Liver (tissue), 9 donors: ENCODE data around the gene MTURN. TPM values are rescaled to one million over a fixed set of nuclear protein-coding genes. Genes with fewer than 3 reads are reported as not detected.

Experiments used
- DNase-seq: peaks from one replicate; pipeline ENCODE4 v3.0.0-alpha.2; 2017; ENCODE audit warnings: low spot score
- H3K27ac ChIP-seq, 2 donors: one replicate each; pipeline ENCODE4 v1.7.0; 2013; ENCODE audit warnings: inconsistent platforms in 2 of 2, low read length in 2 of 2, control low read depth in 1 of 2, low read depth in 1 of 2, mild to moderate bottlenecking in 1 of 2
- H3K27me3 ChIP-seq, 4 donors: one replicate each; pipeline versions ENCODE4 v1.6.1 to v1.7.0; 2013; ENCODE audit warnings: low read length in 3 of 4, inconsistent platforms in 1 of 4, mild to moderate bottlenecking in 1 of 4, moderate library complexity in 1 of 4; ENCODE audit not compliant: control insufficient read depth in 4 of 4, insufficient read depth in 4 of 4
- H3K36me3 ChIP-seq, 4 donors: one replicate each; pipeline versions ENCODE4 v1.6.1 to v1.7.0; 2013; ENCODE audit warnings: low read length in 3 of 4, mild to moderate bottlenecking in 3 of 4, low read depth in 1 of 4, moderate library complexity in 1 of 4; ENCODE audit not compliant: control insufficient read depth in 4 of 4, insufficient read depth in 3 of 4
- H3K4me1 ChIP-seq, 4 donors: one replicate each; pipeline versions ENCODE4 v1.6.1 to v1.7.0; 2013; ENCODE audit warnings: low read length in 3 of 4, mild to moderate bottlenecking in 3 of 4, moderate library complexity in 1 of 4; ENCODE audit not compliant: control insufficient read depth in 4 of 4, insufficient read depth in 4 of 4
- H3K4me3 ChIP-seq, 3 donors: one replicate each; pipeline versions ENCODE4 v1.6.1 to v1.7.0; 2013; ENCODE audit warnings: low read length in 3 of 3, control low read depth in 1 of 3, low read depth in 1 of 3, mild to moderate bottlenecking in 1 of 3
- H3K9ac ChIP-seq, 2 donors: one replicate each; pipeline ENCODE4 v1.7.0; 2013; ENCODE audit warnings: low read length in 2 of 2, mild to moderate bottlenecking in 2 of 2, moderate library complexity in 2 of 2, control low read depth in 1 of 2, low read depth in 1 of 2
- H3K9me3 ChIP-seq, 4 donors: one replicate each; pipeline versions ENCODE4 v1.6.1 to v1.7.0; 2013; ENCODE audit warnings: low read length in 3 of 4; ENCODE audit not compliant: control insufficient read depth in 4 of 4
- EGR1 ChIP-seq, 2 donors: IDR thresholded peaks; 2 replicates each; pipeline ENCODE4 v1.6.1; 2016 to 2018; ENCODE audit warnings: antibody characterized with exemption in 2 of 2, low read depth in 2 of 2
- FOXA1 ChIP-seq: IDR thresholded peaks from 2 replicates; pipeline ENCODE4 v1.6.1; 2016; ENCODE audit warnings: antibody characterized with exemption
- FOXA2 ChIP-seq: IDR thresholded peaks from 2 replicates; pipeline ENCODE4 v1.6.1; 2016; ENCODE audit warnings: antibody characterized with exemption
- GABPA ChIP-seq, 2 donors: IDR thresholded peaks in 1 of 2; conservative IDR thresholded peaks in 1 of 2; 2 replicates each; pipeline ENCODE4 v1.6.1; 2016; ENCODE audit warnings: antibody characterized with exemption in 2 of 2, mild to moderate bottlenecking in 1 of 2, moderate library complexity in 1 of 2
- HNF4A ChIP-seq, 2 donors: conservative IDR thresholded peaks; 2 replicates each; pipeline ENCODE4 v1.6.1; 2016; ENCODE audit warnings: antibody characterized with exemption in 2 of 2, mild to moderate bottlenecking in 2 of 2
- JUND ChIP-seq, 2 donors: IDR thresholded peaks; 2 replicates each; pipeline ENCODE4 v1.6.1; 2016; ENCODE audit warnings: antibody characterized with exemption in 2 of 2
- NR2F2 ChIP-seq: IDR thresholded peaks from 2 replicates; pipeline ENCODE4 v1.6.1; 2016; ENCODE audit warnings: antibody characterized with exemption
- RAD21 ChIP-seq, 2 donors: IDR thresholded peaks; 2 replicates each; pipeline ENCODE4 v1.6.1; 2016; ENCODE audit warnings: antibody characterized with exemption in 2 of 2, mild to moderate bottlenecking in 2 of 2
- RXRA ChIP-seq, 2 donors: IDR thresholded peaks; 2 replicates each; pipeline ENCODE4 v1.6.1; 2017 to 2018; ENCODE audit warnings: antibody characterized with exemption in 2 of 2, mild to moderate bottlenecking in 1 of 2
- SP1 ChIP-seq: IDR thresholded peaks from 2 replicates; pipeline ENCODE4 v1.6.1; 2018; ENCODE audit warnings: antibody characterized with exemption, mild to moderate bottlenecking
- TAF1 ChIP-seq: conservative IDR thresholded peaks from 2 replicates; pipeline ENCODE4 v1.6.1; 2016; ENCODE audit warnings: antibody characterized with exemption, mild to moderate bottlenecking
- YY1 ChIP-seq: IDR thresholded peaks from 2 replicates; pipeline ENCODE4 v1.6.1; 2016; ENCODE audit warnings: antibody characterized with exemption, mild to moderate bottlenecking
- WGBS: extraction: QIAGEN DNeasy Blood & Tissue Kit; methylation state at CpG from one replicate; pipeline ENCODE4 v1.1.7; 2013; 5-methylcytosine and 5-hydroxymethylcytosine counted together
- polyA plus RNA-seq, 2 donors: library from polyadenylated mRNA; stranded (reverse) in 1 of 2; unstranded in 1 of 2; fragments of 200-250 nt in 1 of 2; fragments of >200 nt in 1 of 2; fragmentation: Nextera tagmentation in 1 of 2; extraction: Ambion mirVana in 1 of 2; gene quantifications; one replicate each; pipeline versions ENCODE4 v1.2.1 to v1.2.3, GENCODE V29; 2013 to 2015
- total RNA-seq, 2 donors: library from RNA; depleted of rRNA; stranded (reverse); fragments of >200 nt; gene quantifications; one replicate each; pipeline ENCODE4 v1.2.3, GENCODE V29; 2014
- TF ChIP-seq, protein P1 (sequence below): IDR thresholded peaks from 2 replicates; pipeline ENCODE4 v1.6.1; 2016; ENCODE audit warnings: antibody characterized with exemption
- TF ChIP-seq, protein P2 (sequence below): IDR thresholded peaks from 2 replicates; pipeline ENCODE4 v1.6.1; 2016; ENCODE audit warnings: antibody characterized with exemption
- TF ChIP-seq, protein P3 (sequence below): IDR thresholded peaks from 2 replicates; pipeline ENCODE4 v1.6.1; 2016; ENCODE audit warnings: antibody characterized with exemption, mild to moderate bottlenecking
- TF ChIP-seq, protein P4 (sequence below): fragments of 150-350 bp; IDR thresholded peaks from 2 replicates; pipeline ENCODE4 v1.5.1; 2017; ENCODE audit warnings: improper control_type of control experiment, low read depth, low read length; ENCODE audit not compliant: missing input control
- TF ChIP-seq, protein P5 (sequence below): IDR thresholded peaks from 2 replicates; pipeline ENCODE4 v1.6.1; 2016; ENCODE audit warnings: antibody characterized with exemption
- donor health status: healthy.
- donor health status: healthy.
- donor health status: healthy.
- donor health status: healthy.
- donor health status: healthy.

The MTURN gene
- total and polyA plus RNA-seq, 4 donors = 2.4 to 14.4 (median 6.1) TPM

DNA sequence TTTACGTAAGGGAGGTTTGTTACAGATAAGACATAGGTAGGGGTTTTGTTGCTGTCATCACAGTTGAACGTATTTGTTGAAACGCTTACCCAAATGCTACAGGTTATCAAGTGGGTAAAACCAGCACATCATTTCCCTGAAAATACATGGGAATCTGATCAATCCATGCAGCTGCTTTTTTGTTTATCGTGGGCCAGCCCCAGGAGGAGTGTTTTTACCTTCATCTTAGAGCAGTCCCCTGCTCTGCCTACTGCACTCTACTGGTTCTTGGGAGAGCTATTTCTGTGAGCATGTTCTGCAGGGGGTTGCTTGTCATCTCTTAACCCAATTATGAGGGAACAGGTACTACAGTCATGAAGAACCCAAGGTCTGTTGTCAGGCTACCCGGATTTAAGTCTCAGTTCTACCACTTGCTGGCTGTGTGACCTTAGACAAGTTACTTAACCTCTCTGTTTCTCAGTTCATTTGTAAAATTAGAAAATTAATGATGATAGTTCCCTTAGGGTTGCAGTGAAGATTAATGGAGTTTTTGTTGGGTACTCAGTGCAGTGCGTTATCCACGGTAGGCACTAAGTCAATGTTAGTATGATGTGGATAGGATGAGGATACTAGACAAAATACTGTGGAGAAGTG is 15.0 kb downstream of the MTURN start:
- H3K9ac ChIP-seq = no peak overlapping the region
- no peak overlapping the region for H3K27ac ChIP-seq
- TF ChIP-seq, protein P1, sequence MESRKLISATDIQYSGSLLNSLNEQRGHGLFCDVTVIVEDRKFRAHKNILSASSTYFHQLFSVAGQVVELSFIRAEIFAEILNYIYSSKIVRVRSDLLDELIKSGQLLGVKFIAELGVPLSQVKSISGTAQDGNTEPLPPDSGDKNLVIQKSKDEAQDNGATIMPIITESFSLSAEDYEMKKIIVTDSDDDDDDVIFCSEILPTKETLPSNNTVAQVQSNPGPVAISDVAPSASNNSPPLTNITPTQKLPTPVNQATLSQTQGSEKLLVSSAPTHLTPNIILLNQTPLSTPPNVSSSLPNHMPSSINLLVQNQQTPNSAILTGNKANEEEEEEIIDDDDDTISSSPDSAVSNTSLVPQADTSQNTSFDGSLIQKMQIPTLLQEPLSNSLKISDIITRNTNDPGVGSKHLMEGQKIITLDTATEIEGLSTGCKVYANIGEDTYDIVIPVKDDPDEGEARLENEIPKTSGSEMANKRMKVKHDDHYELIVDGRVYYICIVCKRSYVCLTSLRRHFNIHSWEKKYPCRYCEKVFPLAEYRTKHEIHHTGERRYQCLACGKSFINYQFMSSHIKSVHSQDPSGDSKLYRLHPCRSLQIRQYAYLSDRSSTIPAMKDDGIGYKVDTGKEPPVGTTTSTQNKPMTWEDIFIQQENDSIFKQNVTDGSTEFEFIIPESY = no peak
- TF ChIP-seq YY1 (no peak), FOXA1 (no peak), GABPA (IDR thresholded peaks at IDR 0.05 in 1 of 2, conservative IDR thresholded peaks at IDR 0.05 in 1 of 2) (no peak), TAF1 (no peak), NR2F2 (no peak), JUND (IDR thresholded peaks at IDR 0.05) (no peak), SP1 (no peak)
- TF ChIP-seq, protein P2, sequence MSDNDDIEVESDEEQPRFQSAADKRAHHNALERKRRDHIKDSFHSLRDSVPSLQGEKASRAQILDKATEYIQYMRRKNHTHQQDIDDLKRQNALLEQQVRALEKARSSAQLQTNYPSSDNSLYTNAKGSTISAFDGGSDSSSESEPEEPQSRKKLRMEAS = no peak
- TF ChIP-seq, protein P3, sequence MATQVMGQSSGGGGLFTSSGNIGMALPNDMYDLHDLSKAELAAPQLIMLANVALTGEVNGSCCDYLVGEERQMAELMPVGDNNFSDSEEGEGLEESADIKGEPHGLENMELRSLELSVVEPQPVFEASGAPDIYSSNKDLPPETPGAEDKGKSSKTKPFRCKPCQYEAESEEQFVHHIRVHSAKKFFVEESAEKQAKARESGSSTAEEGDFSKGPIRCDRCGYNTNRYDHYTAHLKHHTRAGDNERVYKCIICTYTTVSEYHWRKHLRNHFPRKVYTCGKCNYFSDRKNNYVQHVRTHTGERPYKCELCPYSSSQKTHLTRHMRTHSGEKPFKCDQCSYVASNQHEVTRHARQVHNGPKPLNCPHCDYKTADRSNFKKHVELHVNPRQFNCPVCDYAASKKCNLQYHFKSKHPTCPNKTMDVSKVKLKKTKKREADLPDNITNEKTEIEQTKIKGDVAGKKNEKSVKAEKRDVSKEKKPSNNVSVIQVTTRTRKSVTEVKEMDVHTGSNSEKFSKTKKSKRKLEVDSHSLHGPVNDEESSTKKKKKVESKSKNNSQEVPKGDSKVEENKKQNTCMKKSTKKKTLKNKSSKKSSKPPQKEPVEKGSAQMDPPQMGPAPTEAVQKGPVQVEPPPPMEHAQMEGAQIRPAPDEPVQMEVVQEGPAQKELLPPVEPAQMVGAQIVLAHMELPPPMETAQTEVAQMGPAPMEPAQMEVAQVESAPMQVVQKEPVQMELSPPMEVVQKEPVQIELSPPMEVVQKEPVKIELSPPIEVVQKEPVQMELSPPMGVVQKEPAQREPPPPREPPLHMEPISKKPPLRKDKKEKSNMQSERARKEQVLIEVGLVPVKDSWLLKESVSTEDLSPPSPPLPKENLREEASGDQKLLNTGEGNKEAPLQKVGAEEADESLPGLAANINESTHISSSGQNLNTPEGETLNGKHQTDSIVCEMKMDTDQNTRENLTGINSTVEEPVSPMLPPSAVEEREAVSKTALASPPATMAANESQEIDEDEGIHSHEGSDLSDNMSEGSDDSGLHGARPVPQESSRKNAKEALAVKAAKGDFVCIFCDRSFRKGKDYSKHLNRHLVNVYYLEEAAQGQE = no peak

DNA sequence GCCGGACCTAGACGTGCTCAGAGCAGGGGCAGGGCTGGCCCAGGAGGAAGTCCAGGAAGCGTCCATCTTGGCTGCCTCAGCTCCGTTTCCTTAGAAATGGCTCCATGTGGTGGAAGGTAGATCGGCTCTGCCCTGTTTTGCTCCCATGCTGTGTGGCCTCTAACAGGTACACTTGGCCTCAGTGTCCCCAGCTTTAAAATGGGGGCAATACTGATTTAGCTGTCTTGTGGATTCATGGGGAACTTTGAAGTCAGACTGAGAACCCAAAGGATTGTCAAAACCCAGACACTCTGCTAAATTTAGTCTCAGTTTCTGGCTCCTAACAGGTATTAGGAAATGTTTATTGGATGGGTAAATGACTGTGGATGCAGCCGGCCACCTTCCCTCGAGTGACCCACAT is 15.9 kb downstream of the MTURN start:
- TF ChIP-seq, protein P4, sequence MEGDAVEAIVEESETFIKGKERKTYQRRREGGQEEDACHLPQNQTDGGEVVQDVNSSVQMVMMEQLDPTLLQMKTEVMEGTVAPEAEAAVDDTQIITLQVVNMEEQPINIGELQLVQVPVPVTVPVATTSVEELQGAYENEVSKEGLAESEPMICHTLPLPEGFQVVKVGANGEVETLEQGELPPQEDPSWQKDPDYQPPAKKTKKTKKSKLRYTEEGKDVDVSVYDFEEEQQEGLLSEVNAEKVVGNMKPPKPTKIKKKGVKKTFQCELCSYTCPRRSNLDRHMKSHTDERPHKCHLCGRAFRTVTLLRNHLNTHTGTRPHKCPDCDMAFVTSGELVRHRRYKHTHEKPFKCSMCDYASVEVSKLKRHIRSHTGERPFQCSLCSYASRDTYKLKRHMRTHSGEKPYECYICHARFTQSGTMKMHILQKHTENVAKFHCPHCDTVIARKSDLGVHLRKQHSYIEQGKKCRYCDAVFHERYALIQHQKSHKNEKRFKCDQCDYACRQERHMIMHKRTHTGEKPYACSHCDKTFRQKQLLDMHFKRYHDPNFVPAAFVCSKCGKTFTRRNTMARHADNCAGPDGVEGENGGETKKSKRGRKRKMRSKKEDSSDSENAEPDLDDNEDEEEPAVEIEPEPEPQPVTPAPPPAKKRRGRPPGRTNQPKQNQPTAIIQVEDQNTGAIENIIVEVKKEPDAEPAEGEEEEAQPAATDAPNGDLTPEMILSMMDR = no peak
- TF ChIP-seq RXRA (IDR thresholded peaks at IDR 0.05) (no peak), GABPA (IDR thresholded peaks at IDR 0.05 in 1 of 2, conservative IDR thresholded peaks at IDR 0.05 in 1 of 2) (no peak), HNF4A (conservative IDR thresholded peaks at IDR 0.05) (no peak), EGR1 (IDR thresholded peaks at IDR 0.05; ENCODE audit: low read depth in 2 of 2) (no peak), SP1 (no peak), NR2F2 (no peak), FOXA2 (no peak), FOXA1 (no peak), RAD21 (IDR thresholded peaks at IDR 0.05) (no peak)
- TF ChIP-seq, protein P2 = no peak
- TF ChIP-seq, protein P5, sequence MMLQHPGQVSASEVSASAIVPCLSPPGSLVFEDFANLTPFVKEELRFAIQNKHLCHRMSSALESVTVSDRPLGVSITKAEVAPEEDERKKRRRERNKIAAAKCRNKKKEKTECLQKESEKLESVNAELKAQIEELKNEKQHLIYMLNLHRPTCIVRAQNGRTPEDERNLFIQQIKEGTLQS = no peak
- no peaks in the 10 kb centered on the region for H3K36me3 ChIP-seq
- H3K4me1 ChIP-seq = no peaks in the 10 kb centered on the region
- H3K27me3 ChIP-seq = no peaks in the 10 kb centered on the region
- no peak overlapping the region for H3K4me3 ChIP-seq
- WGBS = 85% methylated on average over 7 of the region's 7 CpGs
- no peak overlapping the region for H3K9ac ChIP-seq
- no peaks in the 10 kb centered on the region for H3K9me3 ChIP-seq
- no peak overlapping the region for H3K27ac ChIP-seq
- no peak for DNase-seq

More for the DNA sequence above, 15.0 kb downstream of the MTURN start:
- WGBS = 95% methylated on average over 7 of the region's 7 CpGs
- Histone ChIP-seq H3K36me3 (no peaks in the 10 kb centered on the region), H3K27me3 (no peaks in the 10 kb centered on the region), H3K9me3 (no peaks in the 10 kb centered on the region), H3K4me1 (no peaks in the 10 kb centered on the region), H3K4me3 (no peak overlapping the region)
- no peak for DNase-seq
